DND-41 (cell line): ENCODE results near the gene XRCC3.

Experiments used
- EZH2 ChIP-seq: IDR thresholded peaks from 3 replicates; pipeline ENCODE4 v1.6.1; 2012; ENCODE audit warnings: borderline replicate concordance, low read depth, mild to moderate bottlenecking, moderate library complexity, low read length, inconsistent platforms; ENCODE audit not compliant: severe bottlenecking
- TF ChIP-seq, protein P1 (sequence below): IDR thresholded peaks from 2 replicates; pipeline ENCODE4 v1.5.1; 2012; ENCODE audit warnings: borderline replicate concordance, low read length, moderate library complexity, mild to moderate bottlenecking; ENCODE audit not compliant: poor library complexity, severe bottlenecking; ENCODE audit errors: extremely low read depth

- no peak for TF ChIP-seq EZH2
- TF ChIP-seq, protein P1, sequence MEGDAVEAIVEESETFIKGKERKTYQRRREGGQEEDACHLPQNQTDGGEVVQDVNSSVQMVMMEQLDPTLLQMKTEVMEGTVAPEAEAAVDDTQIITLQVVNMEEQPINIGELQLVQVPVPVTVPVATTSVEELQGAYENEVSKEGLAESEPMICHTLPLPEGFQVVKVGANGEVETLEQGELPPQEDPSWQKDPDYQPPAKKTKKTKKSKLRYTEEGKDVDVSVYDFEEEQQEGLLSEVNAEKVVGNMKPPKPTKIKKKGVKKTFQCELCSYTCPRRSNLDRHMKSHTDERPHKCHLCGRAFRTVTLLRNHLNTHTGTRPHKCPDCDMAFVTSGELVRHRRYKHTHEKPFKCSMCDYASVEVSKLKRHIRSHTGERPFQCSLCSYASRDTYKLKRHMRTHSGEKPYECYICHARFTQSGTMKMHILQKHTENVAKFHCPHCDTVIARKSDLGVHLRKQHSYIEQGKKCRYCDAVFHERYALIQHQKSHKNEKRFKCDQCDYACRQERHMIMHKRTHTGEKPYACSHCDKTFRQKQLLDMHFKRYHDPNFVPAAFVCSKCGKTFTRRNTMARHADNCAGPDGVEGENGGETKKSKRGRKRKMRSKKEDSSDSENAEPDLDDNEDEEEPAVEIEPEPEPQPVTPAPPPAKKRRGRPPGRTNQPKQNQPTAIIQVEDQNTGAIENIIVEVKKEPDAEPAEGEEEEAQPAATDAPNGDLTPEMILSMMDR = no peak
These were observed 23.1 kb downstream of the XRCC3 start for GRCh38 chr14:103692159-103692558.
